ENCODE data around the gene PBRM1. TPM values are rescaled to one million over a fixed set of nuclear protein-coding genes. Genes with fewer than 3 reads are reported as not detected.
A peak's percentile ranks its signal among the peaks of the same experiment; 100 is the strongest.

The PBRM1 gene
- total RNA-seq, 2 donors from 2014 or later = 73.4 to 78.5 TPM

DNA sequence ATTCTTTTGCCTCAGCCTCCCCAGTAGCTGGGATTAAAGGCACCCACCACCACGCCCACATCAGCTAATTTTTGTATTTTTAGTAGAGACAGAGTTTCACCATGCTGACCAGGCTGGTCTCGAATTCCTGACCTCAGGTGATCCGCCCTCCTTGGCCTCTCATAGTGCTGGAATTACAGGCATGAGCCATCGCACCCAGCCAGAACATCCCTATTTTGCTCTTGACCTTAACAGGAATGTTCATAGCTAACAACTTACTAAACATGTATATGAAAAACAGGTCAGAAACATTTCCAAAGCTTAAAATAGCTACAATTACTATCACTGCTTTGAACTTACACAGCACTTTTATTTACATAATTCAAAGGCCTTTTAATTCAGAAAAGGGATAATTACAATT lies 115.6 kb downstream of the PBRM1 start:
- Histone ChIP-seq H3K9ac (ENCODE audit: extremely low read depth, low read length, poor library complexity, severe bottlenecking) (no peak overlapping the region), H3K9me3 (ENCODE audit: control insufficient read depth, low read length) (no peaks in the 10 kb centered on the region), H3K27me3 (ENCODE audit: control insufficient read depth, insufficient read depth, low read length, poor library complexity, severe bottlenecking) (no peaks in the 10 kb centered on the region), H3K36me3 (ENCODE audit: control insufficient read depth, insufficient read depth, low read length) (peaks cover 57% of the 10 kb centered on the region), H3K27ac (ENCODE audit: low read depth, low read length) (no peak overlapping the region), H3K4me3 (ENCODE audit: low read length) (no peak overlapping the region), H3K4me1 (ENCODE audit: control insufficient read depth, insufficient read depth, low read length) (no peaks in the 10 kb centered on the region)
- 89 to 96% methylated on average over 3 to 4 of the region's 4 CpGs for WGBS, 2 experiments (ENCODE audit: insufficient coverage in 1 of 2, insufficient read length in 1 of 2)
- DNase-seq = no peak
- H3K27ac Mint-ChIP-seq = peak overlapping the region; percentile 23
- H3K4me3 Mint-ChIP-seq = no peak overlapping the region
- no peak for TF ChIP-seq CTCF (conservative IDR thresholded peaks at IDR 0.05)
- H3K4me1 Mint-ChIP-seq = no peaks in the 10 kb centered on the region
- no peaks in the 10 kb centered on the region for H3K27me3 Mint-ChIP-seq (ENCODE audit: insufficient read depth)
- no peaks in the 10 kb centered on the region for H3K9me3 Mint-ChIP-seq
- H3K36me3 Mint-ChIP-seq (ENCODE audit: low read depth) = peaks cover 42% of the 10 kb centered on the region

DNA sequence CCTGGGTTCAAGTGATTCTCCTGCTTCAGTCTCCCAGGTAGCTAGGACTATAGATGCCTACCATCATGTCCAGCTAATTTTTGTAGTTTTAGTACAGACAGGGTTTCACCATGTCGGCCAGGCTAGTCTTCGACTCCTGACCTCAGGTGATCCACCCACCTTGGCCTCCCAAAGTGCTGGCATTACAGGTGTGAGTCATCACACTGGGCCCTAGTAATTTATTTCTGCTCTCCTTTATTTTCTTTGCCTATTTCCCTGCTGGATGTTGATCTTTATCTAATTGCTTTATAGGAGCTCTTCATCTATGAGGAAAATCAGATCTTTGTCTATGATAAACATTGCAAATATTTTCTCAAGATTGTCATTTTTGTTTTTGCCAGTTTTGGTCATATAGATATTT lies 117.6 kb downstream of the PBRM1 start:
- no peak overlapping the region for H3K27ac Mint-ChIP-seq
- no peak overlapping the region for H3K4me3 Mint-ChIP-seq
- WGBS, 2 experiments (ENCODE audit: insufficient coverage in 1 of 2, insufficient read length in 1 of 2) = 96% methylated on average over 2 of the region's 2 CpGs

GRCh38 chr3:52563984-52564383 lies 121.7 kb downstream of the PBRM1 start:
- H3K27me3 ChIP-seq (ENCODE audit: control insufficient read depth, insufficient read depth, low read length, poor library complexity, severe bottlenecking) = no peaks in the 10 kb centered on the region
- Mint-ChIP-seq H3K27me3 (ENCODE audit: insufficient read depth) (no peaks in the 10 kb centered on the region), H3K27ac (no peak overlapping the region), H3K4me3 (no peak overlapping the region), H3K9me3 (no peaks in the 10 kb centered on the region), H3K36me3 (ENCODE audit: low read depth) (peaks cover 46% of the 10 kb centered on the region), H3K4me1 (no peaks in the 10 kb centered on the region)
- no peak for TF ChIP-seq CTCF (conservative IDR thresholded peaks at IDR 0.05)
- no peak overlapping the region for H3K9ac ChIP-seq (ENCODE audit: extremely low read depth, low read length, poor library complexity, severe bottlenecking)
- H3K27ac ChIP-seq (ENCODE audit: low read depth, low read length) = no peak overlapping the region
- WGBS, 2 experiments (ENCODE audit: insufficient coverage in 1 of 2, insufficient read length in 1 of 2) = 95 to 100% methylated on average over 1 to 2 of the region's 2 CpGs
- H3K36me3 ChIP-seq (ENCODE audit: control insufficient read depth, insufficient read depth, low read length) = peaks cover 71% of the 10 kb centered on the region
- no peaks in the 10 kb centered on the region for H3K4me1 ChIP-seq (ENCODE audit: control insufficient read depth, insufficient read depth, low read length)
- DNase-seq = no peak
- no peaks in the 10 kb centered on the region for H3K9me3 ChIP-seq (ENCODE audit: control insufficient read depth, low read length)
- H3K4me3 ChIP-seq (ENCODE audit: low read length) = no peak overlapping the region

More for the DNA sequence above, 117.6 kb downstream of the PBRM1 start:
- H3K4me3 ChIP-seq (ENCODE audit: low read length) = no peak overlapping the region
- no peak overlapping the region for H3K9ac ChIP-seq (ENCODE audit: extremely low read depth, low read length, poor library complexity, severe bottlenecking)
- no peaks in the 10 kb centered on the region for H3K27me3 ChIP-seq (ENCODE audit: control insufficient read depth, insufficient read depth, low read length, poor library complexity, severe bottlenecking)
- DNase-seq = no peak
- no peaks in the 10 kb centered on the region for H3K9me3 ChIP-seq (ENCODE audit: control insufficient read depth, low read length)
- Mint-ChIP-seq H3K4me1 (no peaks in the 10 kb centered on the region), H3K27me3 (ENCODE audit: insufficient read depth) (no peaks in the 10 kb centered on the region), H3K36me3 (ENCODE audit: low read depth) (peaks cover 32% of the 10 kb centered on the region), H3K9me3 (no peaks in the 10 kb centered on the region)
- H3K36me3 ChIP-seq (ENCODE audit: control insufficient read depth, insufficient read depth, low read length) = peaks cover 49% of the 10 kb centered on the region
- H3K27ac ChIP-seq (ENCODE audit: low read depth, low read length) = no peak overlapping the region
- TF ChIP-seq CTCF (conservative IDR thresholded peaks at IDR 0.05) = no peak
- no peaks in the 10 kb centered on the region for H3K4me1 ChIP-seq (ENCODE audit: control insufficient read depth, insufficient read depth, low read length)

Data from endodermal cell (in vitro differentiated cells).